HG03442 (cell line): ENCODE results near the gene BRIP1.
"Not testable (repeated sequence)": the region's sequence is repeated elsewhere in the genome, so short reads cannot be mapped to it uniquely, and the experiment has no call there.

Experiments used
- ATAC-seq: cut with Tn5 transposase; IDR thresholded peaks from one replicate; pipeline ENCODE4 v1.9.1; 2021; ENCODE audit warnings: mild to moderate bottlenecking, moderate library complexity; ENCODE audit not compliant: unreplicated experiment

BRIP1 gene

DNA sequence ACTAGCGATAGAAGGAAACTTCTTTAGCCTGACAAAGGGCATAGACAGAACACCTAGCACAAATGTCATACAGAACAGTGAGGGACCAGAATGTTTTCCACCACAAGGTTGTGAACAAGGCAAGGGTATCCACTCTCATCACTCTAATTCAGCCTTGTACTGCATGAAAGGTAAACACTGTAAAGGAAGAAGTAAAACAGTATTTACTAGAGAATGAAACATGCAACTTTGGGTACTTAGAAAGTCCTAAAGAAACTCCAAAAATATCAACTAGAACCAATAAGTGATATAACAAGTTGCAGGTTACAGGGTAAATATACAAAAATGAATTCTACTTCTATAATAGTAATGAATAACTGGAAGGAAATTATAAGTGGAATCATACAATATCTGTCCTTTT is 32.2 kb downstream of the BRIP1 start:
- no peak for ATAC-seq

DNA sequence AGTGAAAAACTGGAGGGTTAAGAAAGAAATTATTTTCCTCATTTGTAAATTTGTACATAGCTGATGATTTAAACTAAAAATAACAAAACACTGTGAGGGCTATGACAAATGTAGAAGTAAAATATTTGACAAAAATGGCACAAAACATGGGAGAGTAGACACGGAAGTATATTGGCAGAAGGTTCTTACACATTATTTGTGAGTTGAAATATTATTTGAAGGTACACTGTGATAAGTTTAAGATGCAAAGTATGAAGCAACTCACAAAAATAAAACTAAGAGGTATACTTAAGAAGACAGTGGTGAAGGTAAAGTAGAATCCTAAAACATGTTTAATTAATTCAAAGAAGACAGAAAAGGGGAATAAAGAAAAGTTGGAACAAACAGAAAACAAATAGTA is 34.6 kb downstream of the BRIP1 start:
- ATAC-seq: no peak

DNA sequence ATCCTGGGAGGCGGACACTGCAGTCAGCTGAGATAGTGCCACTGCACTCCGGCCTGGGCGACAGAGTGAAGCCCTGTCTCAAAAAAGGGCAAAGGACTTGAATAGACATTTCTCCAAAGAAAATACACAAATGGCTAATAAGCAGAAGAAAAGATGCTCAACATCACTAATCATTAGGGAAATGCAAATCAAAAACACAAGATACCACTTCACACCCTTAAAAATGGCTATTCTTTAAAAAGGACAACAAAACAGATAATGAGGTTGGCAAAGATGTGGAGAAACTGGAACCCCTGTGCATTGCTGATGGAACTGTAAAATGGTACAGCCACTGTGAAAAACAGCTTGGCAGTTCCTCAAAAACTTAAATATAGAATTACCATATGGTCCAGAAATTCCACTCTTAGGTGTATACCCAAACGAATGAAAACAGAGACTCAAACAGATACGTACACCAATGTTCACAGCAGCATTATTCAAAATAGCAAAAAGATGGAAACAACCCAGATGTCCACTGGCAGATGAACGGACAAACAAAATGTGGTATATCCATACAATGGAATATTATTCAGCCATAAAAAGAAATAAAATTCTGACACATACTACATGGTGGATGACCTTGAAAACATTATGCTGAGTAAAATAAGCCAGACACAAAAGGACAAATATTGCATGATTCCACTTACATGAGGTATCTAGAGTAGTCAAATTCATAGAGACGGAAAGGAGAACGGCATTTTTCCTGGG is 35.5 kb downstream of the BRIP1 start:
- ATAC-seq: no peak

DNA sequence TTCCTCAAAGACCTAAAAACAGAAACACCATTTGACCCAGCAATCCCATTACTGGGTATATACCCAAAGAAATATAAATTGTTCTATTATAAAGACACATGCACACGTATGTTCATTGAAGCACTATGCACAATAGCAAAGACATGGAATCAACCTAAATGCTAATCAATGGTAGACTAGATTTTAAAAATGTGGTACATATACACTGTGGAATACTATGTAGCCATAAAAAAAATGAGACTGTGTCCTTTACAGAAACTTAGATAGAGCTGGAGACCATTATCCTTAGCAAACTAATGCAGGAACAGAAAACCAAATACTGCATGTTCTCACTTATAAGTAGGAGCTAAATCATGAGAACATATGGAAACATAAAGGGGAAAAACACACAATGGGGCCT is 36.5 kb downstream of the BRIP1 start:
- ATAC-seq: not testable (repeated sequence)

DNA sequence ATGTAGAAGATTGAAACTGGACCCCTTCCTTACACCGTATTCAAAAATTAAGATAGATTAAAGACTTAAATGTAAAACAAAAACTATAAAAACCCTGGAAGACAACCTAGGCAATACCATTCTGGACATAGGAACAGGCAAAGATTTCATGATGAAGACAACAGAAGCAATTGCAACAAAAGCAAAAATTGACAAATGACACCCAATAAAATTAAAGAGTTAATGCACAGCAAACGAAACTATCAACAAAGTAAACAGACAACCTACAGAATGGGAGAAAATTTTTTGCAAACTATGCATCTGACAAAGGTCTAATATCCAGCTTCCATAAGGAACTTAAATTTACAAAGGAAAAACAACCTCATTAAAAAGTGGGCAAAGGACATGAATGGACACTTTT is 37.1 kb downstream of the BRIP1 start:
- ATAC-seq: not testable (repeated sequence)

DNA sequence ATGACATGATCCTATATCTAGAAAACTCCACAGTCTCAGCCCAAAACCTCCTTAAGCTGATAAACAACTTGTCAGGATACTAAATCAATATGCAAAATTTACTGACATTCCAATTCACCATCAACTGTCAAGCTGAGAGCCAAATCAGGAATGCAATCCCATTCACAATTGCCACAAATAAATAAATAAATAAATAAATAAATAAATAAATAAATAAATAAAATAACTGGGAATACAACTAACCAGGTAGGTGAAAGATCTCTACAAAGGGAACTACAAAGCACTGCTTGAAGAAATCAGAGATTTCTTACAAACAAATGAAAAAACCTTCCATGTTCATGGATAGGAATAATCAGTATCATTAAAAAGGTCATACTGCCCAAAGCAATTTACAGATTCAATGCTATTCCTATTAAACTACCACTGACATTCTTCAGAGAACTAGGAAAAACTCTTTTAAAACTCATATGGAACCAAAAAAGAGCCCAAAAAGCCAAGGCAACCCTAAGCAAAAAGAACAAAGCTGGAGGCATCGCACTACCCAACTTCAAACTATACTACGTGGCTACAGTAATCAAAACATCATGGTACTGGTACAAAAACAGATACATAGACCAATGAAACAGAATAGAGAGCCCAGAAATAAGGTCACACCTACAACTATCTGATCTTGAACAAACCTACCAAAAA is 37.7 kb downstream of the BRIP1 start:
- no peak for ATAC-seq

DNA sequence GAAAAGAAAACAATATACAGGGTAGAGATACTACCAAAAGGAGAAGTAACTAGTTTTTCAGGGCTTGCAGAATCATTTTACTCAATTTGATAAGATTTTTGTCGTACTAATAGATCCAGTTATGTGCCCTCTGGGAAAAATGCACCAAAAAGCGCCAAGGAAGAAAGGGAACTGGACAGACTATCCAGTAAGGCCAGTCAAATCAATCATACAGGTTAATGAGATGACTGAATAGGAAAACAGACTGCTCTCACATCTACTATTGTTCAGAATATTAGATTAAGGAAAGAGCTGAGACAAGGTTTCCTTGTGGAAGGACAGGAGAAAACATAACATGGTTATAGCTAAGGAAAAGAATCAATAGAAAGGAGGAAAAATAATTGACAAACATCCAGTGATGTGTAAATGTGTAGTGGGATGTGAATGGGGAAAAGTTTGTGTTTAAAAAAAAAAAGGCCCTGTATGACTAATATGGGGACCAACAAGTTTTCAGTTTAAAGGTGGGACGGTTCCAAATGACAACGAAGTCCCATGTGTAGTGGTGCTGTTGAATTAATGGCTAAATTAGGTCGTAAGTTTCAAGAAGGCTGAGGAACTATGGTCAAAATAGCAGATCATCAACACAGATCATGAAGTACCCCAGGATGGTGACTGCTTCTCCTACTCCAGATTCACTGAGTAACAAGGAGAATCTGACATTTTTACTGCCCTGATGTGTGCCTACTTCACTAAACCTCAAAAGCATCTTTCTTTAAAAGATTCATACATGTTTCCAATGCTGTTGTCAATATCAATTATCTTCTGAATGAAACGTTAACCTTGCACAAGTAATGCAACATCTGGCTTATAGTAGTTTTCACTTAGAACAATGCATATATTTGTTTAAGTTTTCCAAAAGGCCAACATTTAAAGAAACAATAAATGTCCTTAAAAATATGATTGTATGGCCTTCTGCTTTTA is 40.7 kb downstream of the BRIP1 start:
- no peak for ATAC-seq

DNA sequence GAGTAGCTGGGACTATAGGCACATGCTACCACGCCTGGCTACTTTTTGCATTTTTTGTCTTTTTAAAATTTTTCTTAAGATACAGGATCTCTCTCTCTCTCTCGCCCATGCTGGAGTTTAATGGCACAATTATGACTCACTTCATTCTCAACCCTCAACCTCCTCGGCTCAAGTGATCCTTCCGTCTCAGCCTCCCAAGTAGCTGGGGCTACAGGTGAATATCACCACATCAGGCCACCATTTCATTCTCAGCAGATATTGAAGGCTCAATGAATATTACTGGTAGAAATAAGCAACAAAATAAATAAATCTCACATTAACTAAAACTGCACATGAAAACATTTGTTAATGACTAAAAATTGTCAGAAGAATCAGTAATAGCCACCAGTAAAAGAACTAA is 41.7 kb downstream of the BRIP1 start:
- no peak for ATAC-seq

DNA sequence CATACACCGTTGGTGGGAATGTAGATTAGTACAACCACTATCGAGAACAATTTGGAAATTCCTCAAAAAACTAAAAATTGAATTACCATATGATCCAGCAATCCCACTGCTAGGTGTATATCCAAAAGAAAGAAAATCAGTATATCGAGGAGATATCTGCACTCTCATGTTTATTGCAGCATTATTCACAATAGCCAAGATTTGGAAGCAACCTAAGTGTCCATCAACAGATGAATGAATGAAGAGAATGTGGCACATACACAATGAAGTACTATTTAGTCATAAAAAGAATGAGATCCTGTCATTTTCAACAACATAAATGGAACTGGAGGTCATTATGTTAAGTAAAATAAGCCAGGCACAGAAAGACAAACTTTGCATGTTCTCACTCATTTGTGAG is 44.1 kb downstream of the BRIP1 start:
- ATAC-seq: not testable (repeated sequence)

DNA sequence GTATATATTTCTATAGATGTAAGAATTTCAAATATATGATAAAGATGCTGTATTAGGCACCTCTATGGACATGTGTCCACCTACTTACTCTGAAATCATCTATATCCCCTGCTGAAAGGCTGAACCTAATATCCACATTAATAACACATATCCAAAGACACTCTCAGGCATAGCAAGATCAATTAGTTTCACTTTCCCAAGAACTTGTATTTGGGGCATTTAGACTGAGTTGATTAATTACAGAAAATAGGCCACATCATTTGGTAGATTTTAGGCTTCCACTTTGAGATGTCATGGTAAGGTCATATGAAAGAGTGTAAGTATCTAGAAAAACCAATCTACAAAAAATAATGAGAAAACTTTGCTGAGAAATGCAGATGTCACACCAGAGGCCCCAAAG is 45.1 kb downstream of the BRIP1 start:
- no peak for ATAC-seq

DNA sequence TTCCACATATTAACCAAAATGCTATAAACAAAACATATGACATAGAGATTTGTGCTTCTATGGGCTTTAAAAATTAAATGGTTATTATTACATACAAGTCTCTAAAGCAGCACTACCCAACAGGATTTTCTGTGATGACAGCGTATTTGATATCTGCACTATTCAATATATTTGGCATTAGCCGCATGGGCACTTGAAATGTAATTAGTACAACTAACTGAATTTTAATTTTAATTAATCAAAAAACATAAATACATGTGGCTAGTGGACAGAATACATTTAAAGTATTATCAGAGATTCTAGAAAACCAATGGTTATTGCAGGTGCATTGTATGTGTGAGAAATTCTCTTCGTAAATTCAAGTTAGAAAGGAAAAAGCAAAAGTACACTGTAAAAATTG is 45.9 kb downstream of the BRIP1 start:
- ATAC-seq: no peak

DNA sequence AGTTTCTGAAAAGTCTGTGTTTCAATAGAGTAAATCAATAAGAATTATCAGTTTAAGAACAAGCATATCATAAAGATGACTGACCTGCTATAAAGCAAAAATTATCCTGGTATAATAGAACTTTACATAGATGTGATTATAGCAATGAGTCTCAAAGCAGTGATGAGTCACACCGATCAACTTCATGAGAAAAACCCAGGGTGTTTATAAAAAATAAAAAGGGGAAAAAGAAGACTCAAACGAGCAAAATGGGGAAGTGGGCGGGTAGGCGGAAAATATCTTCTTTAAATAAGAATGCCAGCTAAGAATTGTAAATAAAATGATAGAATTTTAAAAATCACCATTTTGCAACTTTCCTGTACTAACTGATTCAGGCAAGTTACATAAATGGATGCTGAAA is 46.8 kb downstream of the BRIP1 start:
- no peak for ATAC-seq

DNA sequence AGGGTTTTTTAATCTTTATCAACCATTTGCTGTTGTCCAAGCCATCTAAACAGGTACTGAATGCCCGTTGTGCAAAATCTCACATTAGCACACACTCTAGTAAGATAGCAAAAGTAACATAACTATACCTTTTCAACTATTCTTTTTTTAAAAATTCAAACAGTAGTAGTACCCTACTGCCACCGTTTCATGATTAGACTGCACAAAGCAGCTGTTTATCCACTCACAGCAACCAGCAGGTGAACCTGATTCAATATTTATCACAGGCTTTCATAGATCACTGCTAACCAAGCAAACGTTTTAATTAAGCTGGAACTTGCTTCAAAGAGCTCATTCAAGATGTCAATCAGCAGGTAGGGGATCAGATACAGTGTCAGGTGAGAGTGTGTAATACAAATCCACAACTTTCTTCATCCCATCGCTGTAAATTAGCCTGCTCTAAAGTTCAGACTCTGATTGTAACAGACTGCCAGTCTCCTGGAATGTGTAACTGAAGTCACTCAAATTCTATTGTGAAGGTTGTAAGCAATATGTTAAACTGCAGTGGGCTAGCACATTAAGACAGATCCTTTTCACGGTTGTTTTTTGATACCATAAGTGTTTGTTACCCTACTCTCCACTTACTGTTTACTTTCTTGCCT is 47.3 kb downstream of the BRIP1 start:
- ATAC-seq: no peak

DNA sequence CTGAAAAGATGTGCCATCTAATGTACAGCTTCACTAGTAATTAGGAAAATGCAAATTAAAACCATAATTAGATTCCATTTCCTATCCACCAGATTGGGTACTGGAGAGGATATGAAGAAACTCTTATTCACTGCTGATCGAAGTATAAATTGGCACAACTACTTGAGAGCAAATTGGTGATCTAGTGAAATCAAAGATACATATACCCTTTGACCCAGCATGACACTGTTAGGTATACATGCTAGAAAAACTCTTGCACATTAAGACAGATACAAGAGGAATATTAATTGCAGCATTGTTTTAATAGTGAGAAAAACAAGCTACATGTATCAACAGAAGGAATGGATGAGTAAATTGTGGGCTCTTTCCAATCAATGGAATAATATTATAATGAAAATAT is 48.8 kb downstream of the BRIP1 start:
- ATAC-seq: no peak

DNA sequence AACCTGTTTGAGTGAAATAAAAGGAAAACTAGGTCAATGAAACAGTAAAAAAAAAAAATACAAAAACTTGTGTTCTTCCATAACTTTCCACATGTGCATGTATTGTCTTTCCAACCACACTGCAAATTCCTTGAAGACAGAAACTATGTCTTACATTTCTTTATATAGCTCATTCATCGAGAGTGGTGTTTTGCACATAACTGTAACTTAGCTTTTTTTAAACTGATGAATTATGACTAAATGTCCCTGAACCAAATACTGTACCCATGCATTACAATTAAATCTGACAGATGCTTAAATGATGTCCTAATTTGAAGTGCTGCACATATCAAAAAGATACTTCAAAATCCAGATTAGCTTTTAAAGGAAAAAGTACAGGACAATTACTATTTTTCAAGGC is 50.1 kb downstream of the BRIP1 start:
- no peak for ATAC-seq

DNA sequence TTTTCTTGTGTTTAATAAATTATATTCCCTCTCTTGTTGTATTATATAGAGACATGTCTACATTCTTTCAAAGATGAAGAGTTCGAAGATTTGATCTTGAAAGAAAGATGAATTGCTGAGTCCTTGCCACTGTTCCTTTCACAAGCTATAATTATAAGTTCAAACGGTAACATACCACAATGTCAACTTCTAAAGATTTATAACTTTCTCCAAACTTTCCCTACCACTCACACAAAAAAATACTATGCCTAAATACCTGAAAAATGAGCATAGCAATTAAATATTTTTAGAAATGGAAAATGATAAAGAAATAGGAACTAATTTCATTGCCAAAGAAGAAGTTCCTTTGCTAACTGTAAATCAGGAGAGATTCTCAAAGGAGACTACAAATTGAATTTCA is 50.6 kb downstream of the BRIP1 start:
- ATAC-seq: no peak

DNA sequence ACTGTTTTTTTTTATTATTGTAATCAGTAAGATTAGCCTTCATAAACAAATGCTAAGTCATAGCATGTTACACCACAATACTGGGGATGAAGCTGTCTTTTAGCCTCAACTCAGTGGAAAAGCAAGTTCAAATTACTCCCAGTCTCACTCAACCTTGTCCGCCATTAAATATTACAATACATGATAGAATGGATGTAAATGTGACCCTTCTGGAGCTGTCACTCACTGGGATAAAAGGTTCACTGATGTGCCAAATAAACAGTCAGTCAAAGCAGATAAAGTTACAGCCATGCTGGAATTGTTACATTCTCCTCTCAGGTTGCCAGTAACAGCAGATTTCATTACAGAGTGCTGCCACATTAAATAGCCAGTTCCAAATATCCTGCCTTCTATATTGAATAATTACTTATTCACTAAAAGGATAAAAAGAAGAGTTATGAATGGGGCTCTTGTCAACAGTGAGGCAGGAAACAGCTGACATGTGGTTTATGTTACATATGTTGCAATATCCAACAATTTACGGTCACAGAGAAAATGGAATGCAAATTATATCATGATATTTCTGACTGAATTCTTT is 53.4 kb downstream of the BRIP1 start:
- no peak for ATAC-seq

DNA sequence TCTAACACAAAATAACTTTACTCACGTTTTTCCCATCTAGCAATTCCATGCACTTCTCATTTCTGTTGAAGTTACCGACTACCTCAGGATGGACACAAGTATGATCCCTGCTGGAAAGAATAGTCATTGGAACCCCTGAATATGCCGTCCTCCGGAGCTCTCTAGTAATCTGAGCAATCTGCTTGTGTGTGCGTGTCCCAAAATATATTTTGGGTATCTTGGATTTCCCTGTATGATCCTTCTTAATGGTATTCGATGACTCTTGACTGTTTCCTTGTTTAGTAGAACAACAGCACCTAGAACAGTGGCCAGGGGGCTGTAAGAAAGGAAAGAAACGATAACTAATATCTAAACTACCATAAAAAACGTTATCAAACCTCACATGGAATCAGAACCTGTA is 54.9 kb downstream of the BRIP1 start:
- ATAC-seq: no peak

DNA sequence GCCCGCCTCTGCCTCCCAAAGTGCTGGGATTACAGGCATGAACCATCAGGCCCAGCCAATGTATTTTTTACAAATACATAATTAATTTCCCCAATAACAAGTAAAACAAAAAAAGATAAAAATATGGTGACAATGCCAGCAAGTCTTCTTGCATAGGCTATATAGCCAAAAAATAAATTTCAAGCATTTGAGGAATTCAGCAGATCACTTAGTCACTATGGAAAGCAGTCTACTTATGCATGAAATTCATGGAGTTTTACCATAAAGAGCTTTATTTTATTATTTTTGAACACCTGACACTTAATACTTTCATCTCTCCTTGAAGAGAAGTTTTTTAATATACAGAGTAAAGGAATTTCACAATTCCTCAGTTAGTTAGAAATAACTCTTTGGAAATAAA is 56.4 kb downstream of the BRIP1 start:
- no peak for ATAC-seq

DNA sequence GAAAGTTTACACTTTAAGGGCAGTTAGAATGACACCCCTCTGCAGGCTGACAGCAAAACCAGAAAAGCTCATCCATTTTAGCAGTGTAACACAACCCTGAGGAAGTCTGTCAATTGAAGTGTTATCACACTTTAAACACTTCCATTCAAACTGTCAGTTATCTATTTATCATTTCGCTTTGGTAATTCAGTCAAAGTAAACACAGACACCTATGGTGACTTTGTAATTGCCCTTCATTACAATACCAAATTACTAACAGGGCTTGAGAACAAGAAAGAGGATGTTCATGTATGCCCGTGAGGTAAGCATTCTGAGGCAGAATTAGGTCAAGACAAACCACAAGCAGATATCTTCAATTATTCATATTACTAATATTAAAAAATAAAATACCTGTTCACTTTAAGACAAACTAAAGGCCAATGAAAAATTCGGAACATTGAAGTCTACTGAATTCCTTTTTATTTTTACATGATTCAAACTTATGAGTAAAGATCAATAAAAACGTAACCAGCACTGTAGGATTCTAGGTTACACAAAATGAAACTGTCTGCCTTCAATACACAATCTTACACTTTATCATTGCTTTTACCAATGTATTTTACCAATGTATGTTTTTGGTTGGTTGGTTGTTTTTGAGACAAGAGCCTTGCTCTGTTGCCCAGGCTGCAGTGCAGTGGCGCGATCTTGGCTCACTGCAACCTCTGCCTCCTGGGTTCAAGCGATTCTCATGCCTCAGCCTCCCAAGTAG is 57.1 kb downstream of the BRIP1 start:
- no peak for ATAC-seq
